Epithelial cell of esophagus (primary cell): ENCODE results near the gene GCK.

Experiments
- DNase-seq: peaks from one replicate; pipeline ENCODE4 v3.0.0; 2010; ENCODE audit warnings: low read depth
- H3K4me3 ChIP-seq: 2 replicates; pipeline ENCODE4 v1.5.1; 2011; ENCODE audit warnings: mild to moderate bottlenecking, low read length, control low read depth
- TF ChIP-seq, protein P1 (sequence below): IDR thresholded peaks from 2 replicates; pipeline ENCODE4 v1.5.1; 2011; ENCODE audit warnings: low read depth, mild to moderate bottlenecking, low read length, control low read depth, inconsistent platforms; ENCODE audit not compliant: insufficient read depth; ENCODE audit errors: missing control alignments

Gene GCK

DNA sequence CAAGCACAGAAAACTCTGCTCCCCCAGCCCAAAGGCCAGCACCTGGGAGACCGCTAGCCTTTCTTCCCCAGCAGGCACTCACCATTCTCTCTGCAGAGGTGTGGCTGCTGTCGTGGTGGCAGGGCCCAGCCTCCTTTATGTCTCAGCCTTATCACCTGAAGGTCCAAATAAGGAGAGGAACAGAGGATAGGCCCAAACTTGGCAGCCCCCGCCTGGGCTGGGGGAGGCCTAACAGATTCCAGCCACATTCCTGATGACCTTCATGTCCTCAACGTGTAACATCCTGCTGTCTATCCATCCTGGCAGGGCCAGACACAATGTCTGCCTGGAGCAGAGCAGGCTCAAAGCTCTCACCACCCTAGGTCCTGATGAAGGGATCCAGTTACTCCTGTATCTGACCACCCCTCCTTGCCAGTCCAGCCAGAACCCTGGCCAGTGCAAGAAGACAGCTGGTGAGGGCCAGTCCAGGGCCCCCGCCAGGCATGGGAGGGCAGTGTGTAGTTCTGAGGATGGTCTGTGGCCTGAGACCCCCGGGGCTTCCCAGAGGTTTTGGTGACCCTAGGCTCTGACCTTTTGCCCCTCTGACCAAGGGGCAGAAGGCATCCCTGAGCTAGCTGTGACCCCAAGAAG is 47.9 kb downstream of the GCK start, which contains the start of gene MYL7:
TSS of gene MYL7 (minus strand) at position 112 of the 630 bp plus-strand sequence. CDS start at position 85, 27 bp downstream.
- no peak within 1 kb of the TSS for H3K4me3 ChIP-seq
- TF ChIP-seq, protein P1, sequence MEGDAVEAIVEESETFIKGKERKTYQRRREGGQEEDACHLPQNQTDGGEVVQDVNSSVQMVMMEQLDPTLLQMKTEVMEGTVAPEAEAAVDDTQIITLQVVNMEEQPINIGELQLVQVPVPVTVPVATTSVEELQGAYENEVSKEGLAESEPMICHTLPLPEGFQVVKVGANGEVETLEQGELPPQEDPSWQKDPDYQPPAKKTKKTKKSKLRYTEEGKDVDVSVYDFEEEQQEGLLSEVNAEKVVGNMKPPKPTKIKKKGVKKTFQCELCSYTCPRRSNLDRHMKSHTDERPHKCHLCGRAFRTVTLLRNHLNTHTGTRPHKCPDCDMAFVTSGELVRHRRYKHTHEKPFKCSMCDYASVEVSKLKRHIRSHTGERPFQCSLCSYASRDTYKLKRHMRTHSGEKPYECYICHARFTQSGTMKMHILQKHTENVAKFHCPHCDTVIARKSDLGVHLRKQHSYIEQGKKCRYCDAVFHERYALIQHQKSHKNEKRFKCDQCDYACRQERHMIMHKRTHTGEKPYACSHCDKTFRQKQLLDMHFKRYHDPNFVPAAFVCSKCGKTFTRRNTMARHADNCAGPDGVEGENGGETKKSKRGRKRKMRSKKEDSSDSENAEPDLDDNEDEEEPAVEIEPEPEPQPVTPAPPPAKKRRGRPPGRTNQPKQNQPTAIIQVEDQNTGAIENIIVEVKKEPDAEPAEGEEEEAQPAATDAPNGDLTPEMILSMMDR = no peak
- no peak for DNase-seq

DNA sequence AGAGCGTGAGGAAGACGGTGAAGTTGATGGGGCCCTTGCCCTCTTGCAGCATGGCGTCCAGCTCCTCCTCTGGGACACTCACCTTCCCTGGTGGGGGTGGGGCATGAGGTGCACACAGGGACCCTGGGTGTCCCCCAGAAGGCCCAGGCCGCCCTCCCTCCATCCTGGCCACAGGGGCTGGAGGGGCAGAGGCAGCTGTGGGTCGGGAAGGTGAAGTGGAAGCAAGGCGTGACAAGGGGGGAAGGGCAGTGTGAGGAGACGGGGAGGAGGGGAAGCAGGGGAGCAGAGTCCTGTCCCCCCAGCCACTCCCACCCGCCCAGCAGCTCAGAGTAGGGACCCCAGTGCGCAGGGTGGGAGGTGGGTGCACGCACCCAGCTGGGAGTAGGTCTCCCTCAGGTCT is 48.9 kb downstream of the GCK start:
- DNase-seq = no peak
- no peak overlapping the region for H3K4me3 ChIP-seq
- TF ChIP-seq, protein P1 = no peak

DNA sequence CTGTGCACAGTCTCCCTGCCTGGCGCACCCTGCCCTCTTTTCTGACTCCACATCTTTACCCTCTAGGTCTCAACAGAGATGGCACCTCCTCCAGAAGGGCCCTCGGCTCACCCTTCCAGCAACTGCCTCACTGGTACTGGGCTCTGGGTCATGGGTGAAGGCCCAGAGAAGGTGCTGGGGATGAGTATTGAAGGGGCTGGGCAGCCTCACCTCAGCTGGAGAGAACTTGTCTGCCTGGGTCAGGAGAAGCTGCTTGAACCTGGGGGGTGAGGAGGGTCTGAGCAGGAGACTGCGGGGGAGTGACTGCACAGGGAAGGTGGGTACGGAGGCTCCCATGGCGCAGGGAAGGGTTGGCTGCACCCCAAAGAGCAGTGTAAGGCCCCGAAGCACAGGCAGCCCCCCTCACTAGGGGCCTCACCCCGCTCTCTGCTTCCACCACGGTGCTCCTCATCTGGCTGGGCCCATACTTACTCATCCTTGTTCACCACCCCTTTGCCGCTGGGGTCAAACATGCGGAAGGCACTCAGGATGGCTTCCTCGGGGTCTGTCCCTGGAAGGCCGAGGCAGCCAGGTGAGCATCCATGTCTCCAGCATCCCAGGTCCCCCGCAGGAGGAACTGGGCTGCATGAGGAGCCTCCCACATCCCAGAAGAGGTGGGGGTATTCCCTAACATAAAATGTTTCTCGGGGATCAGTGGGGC is 49.8 kb downstream of the GCK start:
- TF ChIP-seq, protein P1 = no peak
- no peak overlapping the region for H3K4me3 ChIP-seq
- no peak for DNase-seq

DNA sequence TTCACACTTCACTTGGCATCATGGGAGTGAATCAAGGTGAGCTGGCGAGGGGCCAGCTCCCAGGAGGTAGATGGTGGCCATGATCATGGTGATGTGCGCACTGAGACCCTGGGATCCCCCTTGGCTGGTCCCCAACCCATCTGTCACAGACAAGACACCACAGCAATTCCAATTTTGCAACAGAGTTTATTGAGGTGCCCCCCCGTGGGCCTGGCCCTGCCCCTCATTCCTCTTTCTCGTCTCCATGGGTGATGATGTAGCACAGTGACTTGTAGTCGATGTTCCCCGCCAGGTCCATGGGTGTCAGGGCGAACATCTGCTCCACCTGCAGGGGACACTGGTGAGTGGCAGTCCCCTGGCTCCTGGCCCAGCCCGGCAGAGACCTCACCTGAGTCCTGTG is 50.5 kb downstream of the GCK start:
- H3K4me3 ChIP-seq = no peak overlapping the region
- TF ChIP-seq, protein P1 = no peak
- DNase-seq = no peak

DNA sequence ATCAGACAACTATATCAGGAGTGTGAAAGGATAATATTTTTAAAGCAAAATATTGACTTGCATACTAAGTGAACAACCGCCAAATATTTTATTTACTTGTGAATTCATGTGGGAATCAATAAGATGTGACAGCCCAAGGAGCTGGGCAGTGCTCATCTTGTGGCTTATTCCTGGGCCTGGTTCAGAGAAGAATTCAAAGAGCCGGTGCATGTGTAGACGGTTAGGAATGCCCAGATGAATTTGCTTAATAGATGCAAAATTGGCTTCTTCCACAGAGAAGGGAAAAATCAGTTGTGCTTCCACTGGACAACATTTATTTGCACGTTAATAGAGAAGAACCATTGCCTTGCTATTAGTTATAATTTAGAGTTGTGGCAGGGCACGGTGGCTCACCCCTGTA is 52.5 kb downstream of the GCK start:
- no peak overlapping the region for H3K4me3 ChIP-seq
- DNase-seq = no peak
- TF ChIP-seq, protein P1 = no peak

DNA sequence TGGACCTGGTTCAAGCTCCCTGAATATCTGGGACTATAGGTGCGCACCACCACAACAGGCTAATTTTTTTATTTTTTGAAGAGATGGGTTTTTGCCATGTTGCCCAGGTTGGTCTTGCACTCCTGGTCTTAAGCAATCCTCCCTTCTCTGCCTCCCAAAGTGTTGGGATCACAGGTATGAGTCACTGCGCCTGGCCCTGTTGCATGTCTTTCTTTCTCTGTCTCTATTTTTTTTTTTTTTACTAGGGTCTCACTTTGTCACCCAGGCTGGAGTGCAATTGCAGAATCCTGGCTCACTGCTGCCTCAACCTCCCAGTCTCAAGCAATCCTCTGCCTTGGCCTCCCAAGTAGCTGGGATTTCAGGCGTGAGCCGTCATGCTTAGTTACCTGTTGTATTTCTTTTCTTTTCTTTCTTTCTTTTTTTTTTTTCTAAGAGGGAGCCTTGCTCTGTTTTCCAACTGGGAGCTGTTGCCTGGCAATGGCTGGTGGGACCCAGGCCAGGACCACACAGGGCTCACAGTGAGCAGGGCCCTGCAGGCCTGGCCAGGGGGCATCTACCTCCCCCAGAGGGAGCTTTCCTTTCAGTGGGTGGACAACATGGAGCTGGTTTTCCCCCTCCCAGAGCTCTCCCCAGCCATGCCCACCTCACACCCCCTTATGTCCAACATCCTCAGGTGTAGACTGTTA is 54.2 kb downstream of the GCK start:
- DNase-seq = peak; percentile 60
- TF ChIP-seq, protein P1 = no peak
- no peak overlapping the region for H3K4me3 ChIP-seq
